Transverse colon (tissue), 4 donors: ENCODE measurements around the gene SLC24A3.

ENCODE experiments used
- CTCF ChIP-seq, 5 experiments: fragments of 200-600 bp in 3 of 5; fragments of 450-650 bp in 2 of 5; sonication (generic) in 3 of 5; IDR thresholded peaks; 1 replicate in 2 of 5; 2 replicates in 3 of 5; pipeline ENCODE4 v1.5.1; 2016 to 2017; ENCODE audit warnings: antibody characterized with exemption in 5 of 5, inconsistent platforms in 3 of 5, mild to moderate bottlenecking in 2 of 5, moderate library complexity in 1 of 5
- POLR2AphosphoS5 ChIP-seq, 3 donors: sonication (generic); formaldehyde crosslinking; IDR thresholded peaks; one replicate each; pipeline ENCODE4 v1.6.1; 2016; ENCODE audit warnings: antibody characterized with exemption in 3 of 3

- peak in 2 of 3 donors; percentile 79 to 90 for TF ChIP-seq POLR2AphosphoS5 (IDR thresholded peaks at IDR 0.05)
- no peak for TF ChIP-seq CTCF (IDR thresholded peaks at IDR 0.05)
Measured at GRCh38 chr20:19232997-19233794, 20.8 kb downstream of the SLC24A3 start.
